ENCODE measurements around the gene PDGFB. TPM values are rescaled to one million over a fixed set of nuclear protein-coding genes. Genes with fewer than 3 reads are reported as not detected.

The PDGFB gene
- total RNA-seq, 4 donors from 2014 or later = 12.2 to 22.3 (median 17.5) TPM

DNA sequence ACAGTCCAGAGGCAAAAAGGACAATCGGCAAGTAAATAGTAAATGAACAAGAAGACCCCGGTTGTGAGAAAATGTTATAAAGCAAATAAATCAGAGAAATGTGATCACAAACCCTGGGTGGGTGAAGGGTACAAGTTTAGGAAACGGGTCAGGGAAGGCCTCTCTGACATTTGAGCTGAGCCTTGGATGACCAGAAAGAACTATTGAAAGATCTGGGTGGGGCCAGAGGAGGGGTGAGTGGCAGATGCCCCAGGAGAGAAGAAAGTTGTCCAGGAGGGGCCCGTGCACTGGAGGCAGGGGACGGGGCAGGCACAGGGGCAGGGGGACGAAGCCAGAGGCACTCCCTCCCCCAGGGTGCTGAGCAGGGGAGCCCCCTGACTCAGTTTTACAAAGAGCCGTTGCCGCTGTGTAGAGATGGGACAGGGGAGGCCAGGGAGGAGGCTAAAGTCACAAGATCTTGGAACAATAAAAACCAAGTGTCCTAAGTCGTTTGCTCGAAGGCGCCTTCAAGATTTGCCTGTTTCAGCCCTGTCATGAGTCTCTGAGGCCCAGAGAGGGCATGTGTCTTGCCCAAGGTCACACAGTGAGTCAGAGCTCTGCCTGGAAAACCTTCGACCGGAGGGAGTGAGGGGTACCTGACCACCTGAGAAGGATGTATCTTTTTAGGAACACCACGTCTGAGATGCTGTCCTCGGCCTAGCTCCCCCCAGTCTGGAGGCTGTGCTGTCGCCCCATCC lies 10.8 kb upstream of the PDGFB start:
- DNase-seq (ENCODE audit: low spot score in 2 of 2) = no peak
- no peak overlapping the region for H3K4me3 ChIP-seq (ENCODE audit: low read depth, poor library complexity, severe bottlenecking)
- intact Hi-C loops (cut with DNase I; ENCODE audit: low total_unique reads) = no loop called here
- 68 to 77% methylated on average over 16 of the region's 16 CpGs for WGBS, 2 donors
- TF ChIP-seq POLR2A (IDR thresholded peaks at IDR 0.05) = no peak
- TF ChIP-seq, protein P1, sequence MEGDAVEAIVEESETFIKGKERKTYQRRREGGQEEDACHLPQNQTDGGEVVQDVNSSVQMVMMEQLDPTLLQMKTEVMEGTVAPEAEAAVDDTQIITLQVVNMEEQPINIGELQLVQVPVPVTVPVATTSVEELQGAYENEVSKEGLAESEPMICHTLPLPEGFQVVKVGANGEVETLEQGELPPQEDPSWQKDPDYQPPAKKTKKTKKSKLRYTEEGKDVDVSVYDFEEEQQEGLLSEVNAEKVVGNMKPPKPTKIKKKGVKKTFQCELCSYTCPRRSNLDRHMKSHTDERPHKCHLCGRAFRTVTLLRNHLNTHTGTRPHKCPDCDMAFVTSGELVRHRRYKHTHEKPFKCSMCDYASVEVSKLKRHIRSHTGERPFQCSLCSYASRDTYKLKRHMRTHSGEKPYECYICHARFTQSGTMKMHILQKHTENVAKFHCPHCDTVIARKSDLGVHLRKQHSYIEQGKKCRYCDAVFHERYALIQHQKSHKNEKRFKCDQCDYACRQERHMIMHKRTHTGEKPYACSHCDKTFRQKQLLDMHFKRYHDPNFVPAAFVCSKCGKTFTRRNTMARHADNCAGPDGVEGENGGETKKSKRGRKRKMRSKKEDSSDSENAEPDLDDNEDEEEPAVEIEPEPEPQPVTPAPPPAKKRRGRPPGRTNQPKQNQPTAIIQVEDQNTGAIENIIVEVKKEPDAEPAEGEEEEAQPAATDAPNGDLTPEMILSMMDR (IDR thresholded peaks at IDR 0.05) = no peak

DNA sequence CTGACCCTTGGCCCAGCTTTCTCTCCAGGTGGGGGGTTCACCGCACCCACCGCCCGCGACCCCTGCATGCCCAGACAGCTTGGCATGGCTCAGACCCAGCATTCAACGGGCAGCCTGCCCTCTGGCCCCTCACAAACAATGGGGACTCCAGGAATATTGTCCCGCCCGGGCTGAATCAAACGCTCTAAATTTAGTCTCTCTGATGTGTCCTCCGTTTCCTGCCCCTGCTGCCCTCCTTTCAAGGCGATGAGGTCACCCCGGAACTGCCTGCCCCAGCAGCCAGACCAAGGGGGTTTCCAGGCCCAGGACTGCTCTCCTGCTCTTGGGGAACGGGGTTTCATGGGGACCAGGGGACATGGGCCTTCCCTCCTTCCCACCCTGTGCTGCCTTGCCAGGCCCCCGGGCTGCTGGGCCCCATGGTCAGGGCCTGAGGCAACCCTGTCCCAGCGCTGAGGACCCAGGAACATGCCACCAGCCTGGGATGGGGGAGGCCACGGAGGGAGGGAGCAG lies 10.1 kb upstream of the PDGFB start:
- DNase-seq (ENCODE audit: low spot score in 2 of 2) = no peak
- 22 to 30% methylated on average over 14 to 15 of the region's 15 CpGs for WGBS, 2 donors
- TF ChIP-seq POLR2A (IDR thresholded peaks at IDR 0.05) = no peak
- TF ChIP-seq, protein P1 (IDR thresholded peaks at IDR 0.05) = no peak

DNA sequence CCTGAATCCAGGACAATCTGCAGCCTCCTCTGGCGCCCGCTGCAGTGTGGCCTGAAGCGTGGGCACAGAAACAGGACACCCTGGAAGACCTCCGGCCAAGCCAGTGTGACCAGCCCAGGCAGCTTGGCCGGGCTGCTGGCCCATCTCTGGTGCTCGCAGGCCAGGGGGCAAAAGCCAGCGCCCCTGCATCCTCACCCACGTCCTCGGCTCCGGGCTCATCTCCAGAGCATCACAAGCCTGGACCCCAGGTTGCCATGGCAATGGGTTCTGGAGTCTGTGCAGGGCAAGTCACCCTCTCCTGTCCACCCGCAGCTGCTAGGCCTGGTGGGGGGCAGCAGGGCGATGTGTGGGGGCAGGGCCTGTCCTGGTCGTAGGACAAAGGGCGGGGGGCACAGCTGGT lies 9.3 kb upstream of the PDGFB start:
- intact Hi-C loops (cut with DNase I; ENCODE audit: low total_unique reads) = no loop called here
- no peak for DNase-seq (ENCODE audit: low spot score in 2 of 2)
- 78 to 80% methylated on average over 8 to 14 of the region's 14 CpGs for whole genome bisulfite sequencing, 2 donors
- no peak overlapping the region for H3K4me3 ChIP-seq (ENCODE audit: low read depth, poor library complexity, severe bottlenecking)
- TF ChIP-seq, protein P1 (IDR thresholded peaks at IDR 0.05) = no peak
- no peak for TF ChIP-seq POLR2A (IDR thresholded peaks at IDR 0.05)

More for the DNA sequence above, 10.1 kb upstream of the PDGFB start:
- H3K4me3 ChIP-seq (ENCODE audit: low read depth, poor library complexity, severe bottlenecking) = no peak overlapping the region
- intact Hi-C loops (cut with DNase I; ENCODE audit: low total_unique reads) = no loop called here

DNA sequence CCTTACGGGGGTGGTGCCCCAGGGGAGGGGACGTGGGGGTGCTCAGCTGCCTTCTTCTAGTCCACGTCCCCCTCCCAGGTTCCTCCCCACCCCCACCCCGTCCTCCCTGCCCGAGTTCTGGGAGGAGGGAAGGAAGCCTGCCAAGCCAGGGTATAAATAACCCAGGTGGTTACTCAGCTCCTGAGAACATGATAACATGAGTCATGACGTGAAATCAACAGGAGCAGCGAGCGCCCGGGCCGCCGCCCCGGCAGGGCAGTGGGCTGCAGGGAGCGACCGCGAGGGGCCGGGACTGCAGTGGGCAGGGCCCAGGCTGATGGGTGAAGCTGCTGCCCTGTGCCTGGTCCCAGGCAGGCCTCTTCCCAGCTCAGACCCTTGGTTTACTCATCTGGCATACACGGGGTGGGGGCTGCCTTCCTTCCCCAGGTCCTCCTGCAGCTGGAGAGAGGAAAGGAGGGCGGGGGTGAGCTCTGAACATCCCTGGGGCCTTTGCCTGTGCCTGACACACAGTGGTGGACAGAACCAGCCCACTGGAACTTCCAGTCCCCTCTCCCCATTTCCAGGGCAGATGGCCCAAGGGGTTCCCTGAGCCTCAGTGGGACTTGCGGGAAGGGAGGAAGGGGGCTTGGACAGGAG lies 8.8 kb upstream of the PDGFB start:
- no peak for DNase-seq (ENCODE audit: low spot score in 2 of 2)
- no peak overlapping the region for H3K4me3 ChIP-seq (ENCODE audit: low read depth, poor library complexity, severe bottlenecking)
- no peak for TF ChIP-seq POLR2A (IDR thresholded peaks at IDR 0.05)
- TF ChIP-seq, protein P1 (IDR thresholded peaks at IDR 0.05) = no peak
- 5 to 17% methylated on average over 17 to 19 of the region's 19 CpGs for WGBS, 2 donors
- intact Hi-C loops (cut with DNase I; ENCODE audit: low total_unique reads) = no loop called here

DNA sequence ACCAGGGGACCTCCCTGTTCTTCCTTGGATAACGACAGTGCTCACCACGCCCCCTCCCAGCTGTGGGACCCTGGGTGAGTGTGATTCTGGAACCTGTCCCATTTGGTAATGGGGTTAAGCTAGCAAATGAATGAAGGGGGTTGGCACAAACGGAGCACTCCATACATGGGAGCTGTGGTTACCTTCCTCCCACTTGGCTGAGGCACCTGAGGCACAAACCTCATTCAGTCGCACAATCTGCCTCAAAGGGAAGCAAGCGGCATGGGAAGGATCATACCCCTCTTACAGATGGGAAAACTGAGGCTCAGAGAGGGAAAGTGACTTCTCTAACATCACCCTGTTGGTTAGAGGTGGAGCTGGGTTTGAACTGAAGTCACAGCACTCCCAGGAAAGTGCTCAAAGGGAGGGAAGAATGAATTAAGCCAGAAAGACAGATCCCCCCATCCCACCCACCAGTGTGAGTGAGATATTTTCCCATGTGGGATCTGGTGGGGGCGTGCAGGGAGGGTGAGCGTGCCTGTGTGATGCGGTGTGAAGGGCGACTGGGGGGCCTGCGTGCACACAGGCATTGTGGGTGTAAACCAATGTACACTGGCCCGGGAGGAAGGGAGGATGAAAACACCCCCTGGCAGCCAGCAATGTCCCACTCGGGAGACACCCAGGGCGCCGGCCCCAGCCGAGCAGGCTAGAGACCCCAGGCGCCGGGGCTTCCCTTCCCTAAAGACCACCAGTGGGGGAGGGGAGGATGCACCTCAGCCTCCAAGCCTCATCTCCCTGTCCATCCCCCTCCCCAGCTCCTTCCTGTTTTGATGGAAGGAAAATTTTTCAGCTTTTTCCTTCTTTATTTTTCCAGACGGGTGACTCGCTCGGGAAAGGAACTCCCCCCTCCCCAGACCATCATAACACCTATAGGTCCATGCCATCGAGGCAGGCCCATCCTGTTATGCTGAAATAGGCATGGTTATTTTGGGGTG lies 8.0 kb upstream of the PDGFB start:
- H3K4me3 ChIP-seq (ENCODE audit: low read depth, poor library complexity, severe bottlenecking) = no peak overlapping the region
- intact Hi-C loops (cut with DNase I; ENCODE audit: low total_unique reads) = no loop called here
- TF ChIP-seq, protein P1 (IDR thresholded peaks at IDR 0.05) = no peak
- no peak for TF ChIP-seq POLR2A (IDR thresholded peaks at IDR 0.05)
- WGBS, 2 donors = 11 to 19% methylated on average over 21 of the region's 21 CpGs
- no peak for DNase-seq (ENCODE audit: low spot score in 2 of 2)
